ENCODE data around the gene OR52D1.

Gene OR52D1

GRCh38 chr11:5531053-5531831 is 42.8 kb downstream of the OR52D1 start:
- H3K27ac ChIP-seq (ENCODE audit: low read depth, low read length): no peak overlapping the region
- H4K91ac ChIP-seq (ENCODE audit: low read depth, low read length): no peak overlapping the region
- no peak overlapping the region for H4K8ac ChIP-seq (ENCODE audit: low read depth, low read length)
- H3K4me2 ChIP-seq (ENCODE audit: low read length): no peak overlapping the region
- no peak overlapping the region for H2BK5ac ChIP-seq (ENCODE audit: low read depth, low read length, poor library complexity)
- no peak overlapping the region for H2BK120ac ChIP-seq (ENCODE audit: insufficient read depth, low read length, poor library complexity)
- H3K14ac ChIP-seq (ENCODE audit: low read length): no peak overlapping the region
- no peak overlapping the region for H2BK12ac ChIP-seq (ENCODE audit: low read length)
- H3K4ac ChIP-seq (ENCODE audit: low read depth, low read length): no peak overlapping the region
- no peaks in the 10 kb centered on the region for H3K79me1 ChIP-seq (ENCODE audit: low read length)
- H3K4me3 ChIP-seq (ENCODE audit: low read depth, low read length): no peak overlapping the region
- H3K9ac ChIP-seq (ENCODE audit: low read length): no peak overlapping the region
- no peak overlapping the region for H2AK5ac ChIP-seq (ENCODE audit: low read length)
- no peak overlapping the region for H3K18ac ChIP-seq (ENCODE audit: low read length)
- DNase-seq: no peak
- WGBS (ENCODE audit: extremely low coverage, insufficient coverage, insufficient read length): no CpG with 5 or more reads among the region's 2 CpGs
- no peaks in the 10 kb centered on the region for H3K27me3 ChIP-seq (ENCODE audit: insufficient read depth, low read length)
- H2AFZ ChIP-seq (ENCODE audit: insufficient read depth, low read length, poor library complexity): no peak overlapping the region
- no peak overlapping the region for H4K12ac ChIP-seq (ENCODE audit: low read depth, low read length)
- H3K9me3 ChIP-seq (ENCODE audit: insufficient read depth, low read depth, low read length): peaks cover 5% of the 10 kb centered on the region
- no peak overlapping the region for H3K23ac ChIP-seq (ENCODE audit: low read length)
- no peaks in the 10 kb centered on the region for H3K4me1 ChIP-seq (ENCODE audit: control insufficient read depth in 1 of 2, insufficient read depth in 2 of 2, low read length in 2 of 2)
- no peaks in the 10 kb centered on the region for H3K79me2 ChIP-seq (ENCODE audit: control insufficient read depth, insufficient read depth, low read length, poor library complexity)
- no peaks in the 10 kb centered on the region for H3K36me3 ChIP-seq (ENCODE audit: control insufficient read depth in 1 of 2, insufficient read depth in 2 of 2, low read length in 2 of 2)

- H3K9ac ChIP-seq (ENCODE audit: low read length): no peak overlapping the region
- no peaks in the 10 kb centered on the region for H3K4me1 ChIP-seq (ENCODE audit: control insufficient read depth in 1 of 2, insufficient read depth in 2 of 2, low read length in 2 of 2)
- H2BK12ac ChIP-seq (ENCODE audit: low read length): no peak overlapping the region
- peak in 1 of 2 donors; percentile 27 for DNase-seq
- H3K23ac ChIP-seq (ENCODE audit: low read length): no peak overlapping the region
- no peak overlapping the region for H3K4me3 ChIP-seq (ENCODE audit: low read depth, low read length)
- H4K8ac ChIP-seq (ENCODE audit: low read depth, low read length): no peak overlapping the region
- no peak overlapping the region for H2AFZ ChIP-seq (ENCODE audit: insufficient read depth, low read length, poor library complexity)
- no peak overlapping the region for H3K18ac ChIP-seq (ENCODE audit: low read length)
- no peak overlapping the region for H2BK5ac ChIP-seq (ENCODE audit: low read depth, low read length, poor library complexity)
- H3K79me2 ChIP-seq (ENCODE audit: control insufficient read depth, insufficient read depth, low read length, poor library complexity): no peaks in the 10 kb centered on the region
- H4K12ac ChIP-seq (ENCODE audit: low read depth, low read length): no peak overlapping the region
- H3K79me1 ChIP-seq (ENCODE audit: low read length): no peaks in the 10 kb centered on the region
- no peak overlapping the region for H3K27ac ChIP-seq (ENCODE audit: low read depth, low read length)
- no peak overlapping the region for H4K91ac ChIP-seq (ENCODE audit: low read depth, low read length)
- H2AK5ac ChIP-seq (ENCODE audit: low read length): no peak overlapping the region
- no peaks in the 10 kb centered on the region for H3K27me3 ChIP-seq (ENCODE audit: insufficient read depth, low read length)
- H3K4me2 ChIP-seq (ENCODE audit: low read length): no peak overlapping the region
- H3K36me3 ChIP-seq (ENCODE audit: control insufficient read depth in 1 of 2, insufficient read depth in 2 of 2, low read length in 2 of 2): no peaks in the 10 kb centered on the region
- H3K9me3 ChIP-seq (ENCODE audit: insufficient read depth, low read depth, low read length): no peaks in the 10 kb centered on the region
- H3K14ac ChIP-seq (ENCODE audit: low read length): no peak overlapping the region
- no CpG with 5 or more reads among the region's 1 CpG for WGBS (ENCODE audit: extremely low coverage, insufficient coverage, insufficient read length)
- H3K4ac ChIP-seq (ENCODE audit: low read depth, low read length): no peak overlapping the region
- no peak overlapping the region for H2BK120ac ChIP-seq (ENCODE audit: insufficient read depth, low read length, poor library complexity)
These were observed 45.6 kb downstream of the OR52D1 start for GRCh38 chr11:5534046-5534445.

- no peak overlapping the region for H3K4me2 ChIP-seq (ENCODE audit: low read length)
- no peak overlapping the region for H3K14ac ChIP-seq (ENCODE audit: low read length)
- H2BK5ac ChIP-seq (ENCODE audit: low read depth, low read length, poor library complexity): no peak overlapping the region
- H3K79me1 ChIP-seq (ENCODE audit: low read length): no peaks in the 10 kb centered on the region
- no peak overlapping the region for H3K23ac ChIP-seq (ENCODE audit: low read length)
- H3K18ac ChIP-seq (ENCODE audit: low read length): no peak overlapping the region
- no peak overlapping the region for H2BK120ac ChIP-seq (ENCODE audit: insufficient read depth, low read length, poor library complexity)
- no peaks in the 10 kb centered on the region for H3K79me2 ChIP-seq (ENCODE audit: control insufficient read depth, insufficient read depth, low read length, poor library complexity)
- no peaks in the 10 kb centered on the region for H3K4me1 ChIP-seq (ENCODE audit: control insufficient read depth in 1 of 2, insufficient read depth in 2 of 2, low read length in 2 of 2)
- no peaks in the 10 kb centered on the region for H3K9me3 ChIP-seq (ENCODE audit: insufficient read depth, low read depth, low read length)
- no peak overlapping the region for H2AK5ac ChIP-seq (ENCODE audit: low read length)
- no peak overlapping the region for H3K9ac ChIP-seq (ENCODE audit: low read length)
- H3K4me3 ChIP-seq (ENCODE audit: low read depth, low read length): no peak overlapping the region
- no peaks in the 10 kb centered on the region for H3K27me3 ChIP-seq (ENCODE audit: insufficient read depth, low read length)
- no peak overlapping the region for H4K12ac ChIP-seq (ENCODE audit: low read depth, low read length)
- H3K36me3 ChIP-seq (ENCODE audit: control insufficient read depth in 1 of 2, insufficient read depth in 2 of 2, low read length in 2 of 2): no peaks in the 10 kb centered on the region
- H3K27ac ChIP-seq (ENCODE audit: low read depth, low read length): no peak overlapping the region
- no peak for DNase-seq
- no peak overlapping the region for H2BK12ac ChIP-seq (ENCODE audit: low read length)
- H4K8ac ChIP-seq (ENCODE audit: low read depth, low read length): no peak overlapping the region
- H4K91ac ChIP-seq (ENCODE audit: low read depth, low read length): no peak overlapping the region
- no peak overlapping the region for H3K4ac ChIP-seq (ENCODE audit: low read depth, low read length)
- H2AFZ ChIP-seq (ENCODE audit: insufficient read depth, low read length, poor library complexity): no peak overlapping the region
These were observed 48.0 kb downstream of the OR52D1 start for GRCh38 chr11:5536482-5536881.
